Gastroesophageal sphincter (tissue), 4 donors: ENCODE data around the gene SLC25A19. TPM values are rescaled to one million over a fixed set of nuclear protein-coding genes. Genes with fewer than 3 reads are reported as not detected.

Experiments used
- ATAC-seq: fragments of 150-250 bp; one replicate; pipeline ENCODE4 v1.9.1; 2016; ENCODE audit warnings: mild to moderate bottlenecking, moderate library complexity
- H3K27ac ChIP-seq, 4 donors: fragments of 200-600 bp; sonication (generic) in 3 of 4; 1 replicate in 3 of 4; 2 replicates in 1 of 4; pipeline ENCODE4 v1.5.1; 2016 to 2019
- H3K27me3 ChIP-seq: fragments of 200-600 bp; sonication (generic); one replicate; pipeline ENCODE4 v1.5.1; 2019
- H3K36me3 ChIP-seq, 2 donors: fragments of 200-600 bp; sonication (generic); one replicate each; pipeline ENCODE4 v1.5.1; 2019; ENCODE audit warnings: control low read depth in 1 of 2
- H3K4me1 ChIP-seq, 3 donors: fragments of 200-600 bp; sonication (generic); 1 replicate in 2 of 3; 2 replicates in 1 of 3; pipeline ENCODE4 v1.5.1; 2016 to 2019; ENCODE audit warnings: control low read depth in 2 of 3
- H3K4me3 ChIP-seq, 2 donors: fragments of 200-600 bp; sonication (generic); one replicate each; pipeline ENCODE4 v1.5.1; 2019; ENCODE audit warnings: mild to moderate bottlenecking in 1 of 2, moderate library complexity in 1 of 2
- H3K9me3 ChIP-seq, 3 donors: fragments of 200-600 bp; sonication (generic); one replicate each; pipeline ENCODE4 v1.5.1; 2017 to 2019; ENCODE audit warnings: control low read depth in 2 of 3
- CTCF ChIP-seq, 4 experiments: fragments of 200-600 bp in 2 of 4; fragments of 450-650 bp in 2 of 4; sonication (generic) in 1 of 4; IDR thresholded peaks; one replicate each; pipeline ENCODE4 v1.5.1; 2017 to 2019; ENCODE audit warnings: antibody characterized with exemption in 4 of 4, mild to moderate bottlenecking in 2 of 4, moderate library complexity in 2 of 4
- EP300 ChIP-seq: sonication (generic); formaldehyde crosslinking; IDR thresholded peaks from one replicate; pipeline ENCODE4 v1.6.1; 2017; ENCODE audit warnings: antibody characterized with exemption, mild to moderate bottlenecking
- POLR2A ChIP-seq, 2 donors: fragments of 450-650 bp; IDR thresholded peaks; one replicate each; pipeline ENCODE4 v1.6.1; 2017; ENCODE audit warnings: antibody characterized with exemption in 2 of 2, mild to moderate bottlenecking in 2 of 2, moderate library complexity in 1 of 2
- POLR2AphosphoS5 ChIP-seq: sonication (generic); formaldehyde crosslinking; IDR thresholded peaks from one replicate; pipeline ENCODE4 v1.6.1; 2017; ENCODE audit warnings: antibody characterized with exemption
- WGBS, 2 donors: methylation state at CpG; one replicate each; pipeline ENCODE4 v1.1.5; 2018; ENCODE audit warnings: low coverage in 1 of 2; 5-methylcytosine and 5-hydroxymethylcytosine counted together
- total RNA-seq, 4 donors: library from RNA; depleted of rRNA; stranded (reverse); fragments of >200 nt; gene quantifications; one replicate each; pipeline ENCODE4 v1.1.0, GENCODE V29; 2016

Gene SLC25A19
- total RNA-seq, 4 donors from 2014 or later = 7.3 to 14.5 (median 13.4) TPM

DNA sequence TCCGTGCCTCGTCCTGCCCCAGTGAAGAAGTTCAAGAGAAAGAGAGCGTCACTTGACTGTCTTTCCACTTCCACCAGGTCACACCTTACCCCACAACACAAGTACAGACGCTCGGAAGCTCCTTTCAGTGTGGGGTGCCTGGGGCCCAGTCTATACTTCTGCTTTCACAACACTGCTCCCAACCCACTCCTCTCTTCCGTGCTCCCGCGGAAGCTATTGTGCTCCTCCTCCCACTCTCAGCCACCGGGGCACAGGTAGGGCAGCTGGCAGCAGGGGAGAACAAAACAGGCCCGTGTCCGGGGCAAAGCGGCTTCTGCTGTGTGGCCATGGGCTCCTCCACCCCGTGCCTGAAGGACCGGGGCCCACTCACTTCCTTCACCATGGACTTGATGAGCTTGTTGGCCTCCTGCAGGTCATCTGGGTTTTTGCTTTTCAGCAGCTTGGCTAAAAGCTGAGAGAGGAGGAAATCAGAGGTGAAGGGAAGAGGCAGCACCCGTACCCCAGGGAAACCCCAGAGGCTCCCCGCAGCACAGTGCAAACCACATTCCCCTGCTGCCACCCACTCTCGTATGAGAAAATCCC is 46.7 kb downstream of the SLC25A19 start:
- Histone ChIP-seq H3K27ac (peak overlapping the region in 2 of 4 donors; percentile 6 to 50), H3K4me3 (no peak overlapping the region), H3K27me3 (no peaks in the 10 kb centered on the region), H3K4me1 (peaks cover 0 to 15% (median 0%) of the 10 kb centered on the region in 3 donors), H3K36me3 (peaks cover 0 to 92% of the 10 kb centered on the region in 2 donors), H3K9me3 (no peaks in the 10 kb centered on the region)
- 82% methylated on average over 3 of the region's 17 CpGs; no CpG with 5 or more reads in 1 of the 2 donors for WGBS, 2 donors
- no peak for ATAC-seq
- TF ChIP-seq EP300 = no peak
- TF ChIP-seq POLR2AphosphoS5 = no peak
- no peak for TF ChIP-seq POLR2A (IDR thresholded peaks at IDR 0.05)

DNA sequence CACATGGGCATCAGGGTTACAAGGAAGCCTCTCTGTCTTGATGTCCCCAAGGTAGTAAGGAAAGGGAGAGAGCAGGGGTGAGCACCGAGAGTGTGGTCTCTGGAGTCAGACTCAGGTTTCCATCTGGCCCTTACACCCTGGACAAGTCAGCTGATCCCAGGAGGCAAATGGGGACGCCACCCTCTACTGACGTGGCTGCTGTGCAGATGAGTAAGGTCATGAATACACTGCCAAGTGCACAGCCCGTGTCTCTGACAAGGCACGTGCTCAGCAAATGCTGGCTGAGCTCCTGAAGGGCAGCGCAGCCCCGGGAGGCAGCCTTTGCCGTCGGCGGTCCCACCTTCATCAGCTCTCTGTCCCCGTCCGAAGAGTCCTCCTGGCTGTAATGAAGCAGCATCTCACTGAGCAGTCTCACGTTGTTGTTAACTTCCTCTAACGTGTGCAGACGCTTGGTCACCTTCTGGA is 47.2 kb downstream of the SLC25A19 start:
- 44 to 57% methylated on average over 1 to 7 of the region's 15 CpGs for WGBS, 2 donors
- TF ChIP-seq CTCF (IDR thresholded peaks at IDR 0.05) (no peak), POLR2AphosphoS5 (no peak), EP300 (no peak)
- ATAC-seq = peak; percentile 49
- Histone ChIP-seq H3K27me3 (no peaks in the 10 kb centered on the region), H3K9me3 (no peaks in the 10 kb centered on the region), H3K36me3 (peaks cover 0 to 97% of the 10 kb centered on the region in 2 donors), H3K27ac (peak overlapping the region in 2 of 4 donors; percentile 46 to 50), H3K4me1 (peaks cover 0 to 15% (median 0%) of the 10 kb centered on the region in 3 donors), H3K4me3 (no peak overlapping the region)

- Histone ChIP-seq H3K27ac (peak overlapping the region in 2 of 4 donors; percentile 50 to 64), H3K27me3 (no peaks in the 10 kb centered on the region), H3K9me3 (no peaks in the 10 kb centered on the region), H3K4me3 (no peak overlapping the region), H3K36me3 (peaks cover 0 to 100% of the 10 kb centered on the region in 2 donors), H3K4me1 (peaks cover 0 to 15% (median 0%) of the 10 kb centered on the region in 3 donors)
- 40 to 87% methylated on average over 1 to 8 of the region's 9 CpGs for whole genome bisulfite sequencing, 2 donors
- TF ChIP-seq CTCF (IDR thresholded peaks at IDR 0.05) (no peak), POLR2AphosphoS5 (no peak), POLR2A (IDR thresholded peaks at IDR 0.05) (no peak), EP300 (no peak)
- no peak for ATAC-seq
Measured at GRCh38 chr17:75241502-75241901, 47.7 kb downstream of the SLC25A19 start.

- TF ChIP-seq CTCF (IDR thresholded peaks at IDR 0.05) (no peak), POLR2AphosphoS5 (no peak), POLR2A (IDR thresholded peaks at IDR 0.05) (no peak), EP300 (no peak)
- no peak overlapping the region for H3K4me3 ChIP-seq
- peaks cover 0 to 15% (median 0%) of the 10 kb centered on the region in 3 donors for H3K4me1 ChIP-seq
- no peaks in the 10 kb centered on the region for H3K27me3 ChIP-seq
- ATAC-seq = peak; percentile 54
- H3K9me3 ChIP-seq = no peaks in the 10 kb centered on the region
- 60 to 100% methylated on average over 1 to 2 of the region's 7 CpGs for WGBS, 2 donors
- H3K36me3 ChIP-seq = peaks cover 0 to 100% of the 10 kb centered on the region in 2 donors
- peak overlapping the region in 3 of 4 donors; percentile 31 to 64 (median 53) for H3K27ac ChIP-seq
Measured at GRCh38 chr17:75241143-75241430, 48.1 kb downstream of the SLC25A19 start.

DNA sequence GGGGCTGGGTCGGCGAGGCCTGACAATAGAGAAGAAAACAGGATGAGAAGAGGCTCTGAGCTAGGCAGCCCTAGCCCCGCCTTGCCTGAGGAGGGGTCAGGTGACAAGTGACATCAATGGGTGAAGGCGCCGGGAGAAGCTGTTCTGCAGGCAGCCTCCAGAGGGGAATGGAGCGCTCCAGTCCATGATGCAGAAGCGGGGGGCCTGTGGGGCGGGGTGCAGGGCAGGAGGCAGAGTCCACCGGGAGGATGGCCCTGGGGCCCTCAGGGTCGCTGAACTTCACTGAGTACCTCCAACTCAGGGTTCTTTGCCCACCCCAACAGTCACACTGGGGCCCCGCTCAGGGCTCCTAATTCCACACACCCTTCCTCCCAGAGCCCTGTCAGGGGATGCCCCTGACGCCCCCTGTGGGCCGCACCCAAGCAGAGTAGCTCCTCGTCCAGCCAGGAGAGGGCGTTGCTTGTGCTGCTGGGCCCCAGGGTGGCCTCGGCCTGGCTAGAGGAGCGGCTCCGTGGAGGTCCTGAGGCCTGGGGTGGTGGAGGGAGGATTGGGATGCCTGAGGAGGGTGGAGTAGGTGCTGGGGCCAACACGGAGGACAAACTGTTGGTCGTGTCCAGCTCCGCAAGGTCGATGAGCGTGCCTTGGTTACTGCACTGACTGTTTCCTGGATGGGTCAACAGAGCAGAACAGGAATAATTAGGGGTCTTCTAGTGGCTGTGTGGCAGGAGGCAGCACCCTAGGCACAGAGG is 48.7 kb downstream of the SLC25A19 start:
- H3K27ac ChIP-seq = peak overlapping the region in 3 of 4 donors; percentile 31 to 64 (median 53)
- H3K9me3 ChIP-seq = no peaks in the 10 kb centered on the region
- peak; percentile 57 for ATAC-seq
- H3K4me3 ChIP-seq = no peak overlapping the region
- no peaks in the 10 kb centered on the region for H3K27me3 ChIP-seq
- peaks cover 0 to 15% (median 0%) of the 10 kb centered on the region in 3 donors for H3K4me1 ChIP-seq
- WGBS, 2 donors = 61 to 67% methylated on average over 6 to 7 of the region's 23 CpGs
- H3K36me3 ChIP-seq = peaks cover 0 to 100% of the 10 kb centered on the region in 2 donors
- peak in 3 of 4 experiments; percentile 22 to 60 (median 36) for TF ChIP-seq CTCF (IDR thresholded peaks at IDR 0.05)
- TF ChIP-seq POLR2AphosphoS5 = no peak
- no peak for TF ChIP-seq EP300
